ENCODE data around the gene FOXD4. TPM values are rescaled to one million over a fixed set of nuclear protein-coding genes. Genes with fewer than 3 reads are reported as not detected.
"Not testable (repeated sequence)": the region's sequence is repeated elsewhere in the genome, so short reads cannot be mapped to it uniquely, and the experiment has no call there.

Gene FOXD4
- total RNA-seq (2014; rRNA removed; shearing (Covaris generic)): not detected in 2 replicates

- DNase-seq (ENCODE audit: low spot score); in situ Hi-C loops (cut with HindIII; ENCODE audit: low sequenced_read_pairs): not testable (repeated sequence)
Observed at GRCh38 chr9:117995-118467, at the start of gene FOXD4. FOXD4 (minus strand) TSS chr9:118417; CDS start chr9:118119, 298 bp downstream.

- in situ Hi-C loops (cut with HindIII; ENCODE audit: low sequenced_read_pairs): not testable (repeated sequence)
Observed at GRCh38 chr9:159871-160270, 41.7 kb upstream of the FOXD4 start.

GRCh38 chr9:151173-151572 is 33.0 kb upstream of the FOXD4 start:
- in situ Hi-C loops (cut with HindIII; ENCODE audit: low sequenced_read_pairs); DNase-seq (ENCODE audit: low spot score): not testable (repeated sequence)

More at GRCh38 chr9:159871-160270, 41.7 kb upstream of the FOXD4 start:
- not testable (repeated sequence) for DNase-seq (ENCODE audit: low spot score)

GRCh38 chr9:139880-140279 is 21.7 kb upstream of the FOXD4 start:
- in situ Hi-C loops (cut with HindIII; ENCODE audit: low sequenced_read_pairs): not testable (repeated sequence)

GRCh38 chr9:117144-117994 is 848 bp downstream of the FOXD4 start:
- DNase-seq (ENCODE audit: low spot score); in situ Hi-C loops (cut with HindIII; ENCODE audit: low sequenced_read_pairs): not testable (repeated sequence)

More at GRCh38 chr9:139880-140279, 21.7 kb upstream of the FOXD4 start:
- not testable (repeated sequence) for DNase-seq (ENCODE audit: low spot score)

GRCh38 chr9:116239-117077 is 1.8 kb downstream of the FOXD4 start:
- DNase-seq (ENCODE audit: low spot score); in situ Hi-C loops (cut with HindIII; ENCODE audit: low sequenced_read_pairs): not testable (repeated sequence)

GRCh38 chr9:115118-115451 is 3.1 kb downstream of the FOXD4 start:
- in situ Hi-C loops (cut with HindIII; ENCODE audit: low sequenced_read_pairs); DNase-seq (ENCODE audit: low spot score): not testable (repeated sequence)

- DNase-seq (ENCODE audit: low spot score); in situ Hi-C loops (cut with HindIII; ENCODE audit: low sequenced_read_pairs): not testable (repeated sequence)
Observed at GRCh38 chr9:114267-115117, 3.7 kb downstream of the FOXD4 start.

GRCh38 chr9:113468-114266 is 4.5 kb downstream of the FOXD4 start:
- DNase-seq (ENCODE audit: low spot score); in situ Hi-C loops (cut with HindIII; ENCODE audit: low sequenced_read_pairs): not testable (repeated sequence)

GRCh38 chr9:112589-113467 is 5.4 kb downstream of the FOXD4 start:
- in situ Hi-C loops (cut with HindIII; ENCODE audit: low sequenced_read_pairs); DNase-seq (ENCODE audit: low spot score): not testable (repeated sequence)

GRCh38 chr9:110672-111071 is 7.5 kb downstream of the FOXD4 start:
- in situ Hi-C loops (cut with HindIII; ENCODE audit: low sequenced_read_pairs); DNase-seq (ENCODE audit: low spot score): not testable (repeated sequence)

GRCh38 chr9:109540-109939 is 8.7 kb downstream of the FOXD4 start:
- in situ Hi-C loops (cut with HindIII; ENCODE audit: low sequenced_read_pairs); DNase-seq (ENCODE audit: low spot score): not testable (repeated sequence)

GRCh38 chr9:108742-109495 is 9.3 kb downstream of the FOXD4 start:
- DNase-seq (ENCODE audit: low spot score); in situ Hi-C loops (cut with HindIII; ENCODE audit: low sequenced_read_pairs): not testable (repeated sequence)

- in situ Hi-C loops (cut with HindIII; ENCODE audit: low sequenced_read_pairs); DNase-seq (ENCODE audit: low spot score): not testable (repeated sequence)
Observed at GRCh38 chr9:105991-106390, 12.2 kb downstream of the FOXD4 start.

- DNase-seq (ENCODE audit: low spot score); in situ Hi-C loops (cut with HindIII; ENCODE audit: low sequenced_read_pairs): not testable (repeated sequence)
Observed at GRCh38 chr9:100430-100829, 17.8 kb downstream of the FOXD4 start.

- DNase-seq (ENCODE audit: low spot score); in situ Hi-C loops (cut with HindIII; ENCODE audit: low sequenced_read_pairs): not testable (repeated sequence)
Observed at GRCh38 chr9:99867-100266, 18.4 kb downstream of the FOXD4 start.
